ENCODE measurements around the gene LILRA2.

GRCh38 chr19:54594737-54595136 is 21.1 kb downstream of the LILRA2 start:
- TF ChIP-seq JUND (IDR thresholded peaks at IDR 0.05; ENCODE audit: low read depth, low read length) (no peak), CTCF (IDR thresholded peaks at IDR 0.05 in 2 of 3, conservative IDR thresholded peaks at IDR 0.05 in 1 of 3; ENCODE audit: control insufficient read depth in 2 of 3, extremely low read depth in 1 of 3, insufficient read depth in 1 of 3, low read depth in 3 of 3, low read length in 3 of 3) (no peak), EP300 (IDR thresholded peaks at IDR 0.05; ENCODE audit: borderline replicate concordance in 1 of 2, control insufficient read depth in 1 of 2, low read depth in 2 of 2, low read length in 2 of 2) (no peak), EZH2 (IDR thresholded peaks at IDR 0.05; ENCODE audit: borderline replicate concordance, control insufficient read depth, low read depth, low read length) (no peak), POLR2A (IDR thresholded peaks at IDR 0.05; ENCODE audit: low read depth, low read length) (no peak), MXI1 (IDR thresholded peaks at IDR 0.05; ENCODE audit: low read depth, low read length) (no peak), TAF1 (IDR thresholded peaks at IDR 0.05; ENCODE audit: borderline replicate concordance, low read depth, low read length) (no peak), KLF5 (IDR thresholded peaks at IDR 0.05; ENCODE audit: partially characterized antibody) (no peak)

All from GM12878 (cell line).